Tibial artery (tissue), 4 donors: Measurements from ENCODE around the gene C2orf42.

Experiments used
- DNase-seq, 2 donors: peaks; one replicate each; pipeline ENCODE4 v3.0.0-alpha.2; 2019
- H3K27ac ChIP-seq, 2 donors: fragments of 200-600 bp; sonication (generic) in 1 of 2; 1 replicate in 1 of 2; 2 replicates in 1 of 2; pipeline ENCODE4 v1.5.1; 2018 to 2019; ENCODE audit warnings: mild to moderate bottlenecking in 1 of 2
- H3K27me3 ChIP-seq, 2 donors: fragments of 200-600 bp; sonication (generic) in 1 of 2; one replicate each; pipeline versions ENCODE4 v1.5.1 to v1.6.0; 2016 to 2019
- H3K36me3 ChIP-seq, 3 donors: fragments of 200-600 bp; sonication (generic) in 2 of 3; one replicate each; pipeline ENCODE4 v1.5.1; 2016 to 2019; ENCODE audit warnings: mild to moderate bottlenecking in 2 of 3
- H3K4me1 ChIP-seq, 4 donors: fragments of 200-600 bp; sonication (generic) in 2 of 4; 1 replicate in 3 of 4; 2 replicates in 1 of 4; pipeline ENCODE4 v1.5.1; 2016 to 2019
- H3K4me3 ChIP-seq, 2 donors: fragments of 200-600 bp; sonication (generic) in 1 of 2; 1 replicate in 1 of 2; 2 replicates in 1 of 2; pipeline ENCODE4 v1.5.1; 2018 to 2019; ENCODE audit warnings: mild to moderate bottlenecking in 2 of 2
- H3K9me3 ChIP-seq, 3 donors: fragments of 200-600 bp; sonication (generic) in 1 of 3; one replicate each; pipeline ENCODE4 v1.5.1; 2016 to 2019
- intact Hi-C: fragments of 100-400 bp; cut with DNase I; formaldehyde crosslinking; loops from one replicate; pipeline ENCODE4 v1.15.0; 2023; ENCODE audit warnings: low total_unique reads
- TF ChIP-seq, protein P1 (sequence below), 2 experiments: fragments of 200-600 bp in 1 of 2; fragments of 450-650 bp in 1 of 2; IDR thresholded peaks; one replicate each; pipeline ENCODE4 v1.5.1; 2017 to 2019; ENCODE audit warnings: antibody characterized with exemption in 2 of 2, mild to moderate bottlenecking in 1 of 2, moderate library complexity in 1 of 2

C2orf42 gene

DNA sequence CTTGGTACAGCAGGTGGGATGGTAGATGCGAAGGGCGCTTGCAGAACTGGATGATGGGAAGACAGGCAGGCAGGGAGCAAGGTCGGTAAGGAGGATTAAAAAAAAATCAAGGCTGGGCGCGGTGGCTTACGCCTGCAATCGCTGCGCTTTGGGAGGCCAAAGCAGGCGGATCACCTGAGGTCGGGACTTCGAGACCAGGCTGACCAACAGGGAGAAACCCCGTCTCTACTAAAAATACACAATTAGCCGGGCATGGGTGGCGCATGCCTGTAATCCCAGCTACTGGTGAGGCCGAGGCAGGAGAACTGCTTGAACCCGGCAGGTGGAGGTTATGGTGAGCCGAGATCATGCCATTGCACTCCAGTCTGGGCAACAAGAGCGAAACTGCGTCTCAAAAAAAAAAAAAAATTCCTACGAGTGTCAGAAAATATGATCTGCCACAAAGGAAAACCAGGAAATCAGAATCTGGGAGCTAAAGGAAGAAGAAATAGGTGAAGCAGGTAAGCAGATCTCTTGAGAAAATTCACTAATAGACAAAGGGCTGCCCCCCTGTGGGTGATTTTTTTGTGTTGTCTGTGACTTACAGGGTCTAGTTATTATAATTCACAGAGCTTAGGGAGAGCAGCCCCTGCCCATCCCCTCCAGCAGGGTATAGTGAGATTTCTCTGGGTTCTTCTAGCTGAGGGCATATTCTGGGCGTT is 46.2 kb downstream of the C2orf42 start:
- Histone ChIP-seq H3K4me1 (peaks cover 0 to 22% (median 14%) of the 10 kb centered on the region in 4 donors), H3K9me3 (no peaks in the 10 kb centered on the region), H3K36me3 (peaks cover 0 to 7% (median under 1%) of the 10 kb centered on the region in 3 donors), H3K27ac (no peak overlapping the region), H3K4me3 (no peak overlapping the region), H3K27me3 (no peaks in the 10 kb centered on the region)
- DNase-seq: no peak
- intact Hi-C loops: loop anchor here (5.0 kb wide), 1 partner anchor 227 kb away; the partner anchor contains the start of gene MXD1
- TF ChIP-seq, protein P1, sequence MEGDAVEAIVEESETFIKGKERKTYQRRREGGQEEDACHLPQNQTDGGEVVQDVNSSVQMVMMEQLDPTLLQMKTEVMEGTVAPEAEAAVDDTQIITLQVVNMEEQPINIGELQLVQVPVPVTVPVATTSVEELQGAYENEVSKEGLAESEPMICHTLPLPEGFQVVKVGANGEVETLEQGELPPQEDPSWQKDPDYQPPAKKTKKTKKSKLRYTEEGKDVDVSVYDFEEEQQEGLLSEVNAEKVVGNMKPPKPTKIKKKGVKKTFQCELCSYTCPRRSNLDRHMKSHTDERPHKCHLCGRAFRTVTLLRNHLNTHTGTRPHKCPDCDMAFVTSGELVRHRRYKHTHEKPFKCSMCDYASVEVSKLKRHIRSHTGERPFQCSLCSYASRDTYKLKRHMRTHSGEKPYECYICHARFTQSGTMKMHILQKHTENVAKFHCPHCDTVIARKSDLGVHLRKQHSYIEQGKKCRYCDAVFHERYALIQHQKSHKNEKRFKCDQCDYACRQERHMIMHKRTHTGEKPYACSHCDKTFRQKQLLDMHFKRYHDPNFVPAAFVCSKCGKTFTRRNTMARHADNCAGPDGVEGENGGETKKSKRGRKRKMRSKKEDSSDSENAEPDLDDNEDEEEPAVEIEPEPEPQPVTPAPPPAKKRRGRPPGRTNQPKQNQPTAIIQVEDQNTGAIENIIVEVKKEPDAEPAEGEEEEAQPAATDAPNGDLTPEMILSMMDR (IDR thresholded peaks at IDR 0.05): no peak

DNA sequence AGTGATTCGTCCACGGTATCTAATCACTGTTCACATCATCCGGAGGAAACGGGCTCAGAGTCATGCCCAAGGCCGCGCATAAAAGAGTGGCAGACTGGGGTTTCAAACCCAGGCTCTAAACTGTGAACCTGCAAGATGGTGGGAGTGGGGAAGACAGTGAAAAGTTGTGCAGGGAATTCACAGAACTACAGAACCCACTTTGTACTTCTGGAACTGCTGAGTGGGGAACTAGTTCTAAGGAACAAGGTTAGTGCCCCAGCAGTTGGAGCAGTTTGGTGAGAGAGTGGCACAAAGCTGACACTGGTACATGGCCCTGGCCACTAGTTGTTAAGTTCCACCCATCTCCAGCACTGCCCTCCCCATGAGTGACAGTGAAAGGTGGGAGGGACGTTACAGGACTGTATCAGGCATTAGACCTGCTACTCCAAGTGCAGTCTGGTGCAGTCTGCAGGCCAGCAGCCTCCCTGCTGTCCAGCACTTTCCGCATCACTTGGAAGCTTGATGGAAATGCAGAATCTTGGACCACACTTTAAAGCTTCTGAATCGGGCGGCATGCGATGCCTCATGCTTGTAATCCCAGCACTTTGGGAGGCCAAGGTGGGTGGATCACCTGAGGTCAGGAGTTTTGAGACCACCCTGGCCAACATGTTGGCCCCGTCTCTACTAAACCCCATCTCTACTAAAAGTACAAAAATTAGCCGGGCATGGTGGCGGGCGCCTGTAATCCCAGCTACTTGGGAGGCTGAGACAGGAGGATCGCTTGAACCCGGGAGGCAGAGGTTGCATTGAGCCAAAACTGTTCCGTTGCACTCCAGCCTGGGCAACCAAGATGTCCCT is 47.3 kb downstream of the C2orf42 start:
- Histone ChIP-seq H3K4me3 (peak overlapping the region; percentile 51 to 53), H3K36me3 (no peaks in the 10 kb centered on the region), H3K27me3 (no peaks in the 10 kb centered on the region), H3K27ac (peak overlapping the region; percentile 92 to 93), H3K9me3 (no peaks in the 10 kb centered on the region), H3K4me1 (peaks cover 0 to 22% (median 14%) of the 10 kb centered on the region in 4 donors)
- intact Hi-C loops: loop anchor here (2.0 to 5.0 kb wide), 3 partner anchors 49 to 226 kb away; partner anchors contain the start of genes MXD1 and PCBP1
- peak; percentile 62 to 82 for DNase-seq
- TF ChIP-seq, protein P1 (IDR thresholded peaks at IDR 0.05): no peak

DNA sequence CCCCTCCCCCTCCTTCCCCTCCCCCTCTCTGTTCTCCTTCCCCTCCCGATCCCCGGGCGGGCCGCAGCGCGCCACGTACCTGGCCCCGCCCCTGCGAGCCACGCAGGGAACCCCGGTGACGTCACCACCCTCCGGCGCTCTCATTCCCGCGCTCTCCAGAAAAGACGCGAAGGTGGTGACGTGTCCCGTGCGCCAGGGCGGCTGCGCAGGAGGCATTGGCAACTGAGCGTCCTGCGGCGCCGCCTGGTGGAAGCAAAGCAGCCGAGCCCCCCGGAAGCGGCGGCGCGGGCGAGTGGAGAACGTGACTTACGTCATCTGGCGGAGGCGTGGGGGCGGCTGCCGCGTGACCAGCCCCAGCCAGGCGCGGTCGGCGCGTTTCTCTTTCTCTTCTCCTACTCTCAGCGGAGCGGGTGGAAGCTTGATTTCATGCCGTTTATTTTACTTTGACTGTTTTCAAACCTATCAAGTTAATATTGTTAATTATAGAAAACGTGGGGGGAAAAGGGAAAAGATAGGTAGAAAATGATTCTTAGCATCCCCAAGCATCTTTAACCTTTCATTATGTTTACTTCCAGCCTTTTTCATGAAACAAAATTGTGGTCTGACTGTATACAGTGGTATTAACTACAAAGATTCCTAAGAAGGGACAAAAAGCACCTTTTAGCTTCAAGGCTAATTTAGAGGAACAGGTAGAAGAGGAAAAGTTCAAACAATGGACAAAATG is 48.1 kb downstream of the C2orf42 start:
- DNase-seq: peak; percentile 99 to 100
- intact Hi-C loops: loop anchor here (2.0 to 5.0 kb wide), 3 partner anchors 48 to 225 kb away; partner anchors contain the start of genes MXD1 and PCBP1
- peak overlapping the region; percentile 73 to 92 for H3K4me3 ChIP-seq
- H3K4me1 ChIP-seq: peaks cover 0 to 22% (median 14%) of the 10 kb centered on the region in 4 donors
- no peaks in the 10 kb centered on the region for H3K9me3 ChIP-seq
- TF ChIP-seq, protein P1 (IDR thresholded peaks at IDR 0.05): peak; percentile 93 to 100
- peak overlapping the region; percentile 99 to 100 for H3K27ac ChIP-seq
- no peaks in the 10 kb centered on the region for H3K36me3 ChIP-seq
- H3K27me3 ChIP-seq: no peaks in the 10 kb centered on the region

DNA sequence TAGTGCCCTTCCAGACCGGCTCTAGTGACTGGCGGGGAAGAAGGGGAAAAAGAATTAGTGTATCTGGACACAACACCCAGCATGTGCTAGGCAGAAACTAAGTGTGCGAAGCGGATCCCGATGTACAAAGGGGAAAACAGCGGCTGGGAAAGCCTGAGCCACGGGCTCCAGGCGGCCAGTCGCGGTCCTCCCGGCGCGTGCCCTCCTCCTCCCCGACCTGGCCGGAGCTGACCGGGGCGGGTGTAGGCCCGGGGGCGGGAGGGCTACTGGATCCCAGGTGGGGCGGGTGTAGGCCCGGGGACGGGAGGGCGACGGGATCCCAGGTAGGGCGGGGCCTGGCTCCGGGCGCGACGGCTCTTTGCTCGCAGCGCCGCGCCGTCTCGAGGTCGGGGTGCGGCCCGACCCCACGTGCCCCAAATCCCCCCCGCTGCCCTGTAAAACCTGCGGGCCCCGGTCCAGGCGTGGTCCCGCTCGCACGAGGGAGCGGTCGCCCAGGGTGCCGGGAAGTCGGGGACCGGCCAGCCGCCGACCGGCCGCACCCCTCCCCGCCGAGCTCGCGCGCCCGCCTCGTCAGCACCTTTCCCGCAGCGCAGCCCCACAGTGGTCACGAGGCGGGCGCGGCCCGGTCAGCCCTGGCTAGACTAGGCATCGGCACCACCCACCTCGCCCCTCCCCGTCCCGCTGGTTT is 48.8 kb downstream of the C2orf42 start:
- DNase-seq: no peak
- H3K9me3 ChIP-seq: no peaks in the 10 kb centered on the region
- peak overlapping the region; percentile 99 to 100 for H3K27ac ChIP-seq
- intact Hi-C loops: loop anchor here (2.0 to 5.0 kb wide), 3 partner anchors 47 to 225 kb away; partner anchors contain the start of genes MXD1 and PCBP1
- peaks cover 0 to 22% (median 14%) of the 10 kb centered on the region in 4 donors for H3K4me1 ChIP-seq
- no peaks in the 10 kb centered on the region for H3K27me3 ChIP-seq
- H3K36me3 ChIP-seq: no peaks in the 10 kb centered on the region
- TF ChIP-seq, protein P1 (IDR thresholded peaks at IDR 0.05): no peak
- peak overlapping the region; percentile 73 to 92 for H3K4me3 ChIP-seq
